Activated T-cell treated with anti-CD3 and anti-CD28 coated beads, Interleukin-2, amount 50 U/mL, for 48 hours (primary cell): ENCODE measurements around the gene CLUH.
A peak's percentile ranks its signal among the peaks of the same experiment; 100 is the strongest.

Experiments
- DNase-seq, 2 experiments: peaks; one replicate each; pipeline ENCODE4 v3.0.0-alpha.2; 2020

The CLUH gene

GRCh38 chr17:2700491-2701141 lies 10.9 kb downstream of the CLUH start:
- no peak for DNase-seq

- no peak for DNase-seq
These were observed 11.5 kb downstream of the CLUH start for GRCh38 chr17:2700030-2700490.

- peak in 1 of 2 experiments; percentile 12 for DNase-seq
These were observed 12.3 kb downstream of the CLUH start for GRCh38 chr17:2699216-2699805.

- DNase-seq, result peak; percentile 15 to 18
These were observed 13.9 kb downstream of the CLUH start for GRCh38 chr17:2697611-2698162.

GRCh38 chr17:2695961-2696760 lies 15.4 kb downstream of the CLUH start:
- peak; percentile 16 to 19 for DNase-seq

- DNase-seq, result peak; percentile 12 to 17
These were observed 16.2 kb downstream of the CLUH start for GRCh38 chr17:2695243-2695960.

GRCh38 chr17:2694381-2695242 lies 17.0 kb downstream of the CLUH start:
- peak; percentile 16 to 17 for DNase-seq

GRCh38 chr17:2693561-2694380 lies 17.8 kb downstream of the CLUH start:
- peak; percentile 19 to 21 for DNase-seq

- peak in 1 of 2 experiments; percentile 15 for DNase-seq
These were observed 18.8 kb downstream of the CLUH start for GRCh38 chr17:2692781-2693135.

GRCh38 chr17:2691965-2692780 lies 19.4 kb downstream of the CLUH start:
- no peak for DNase-seq

- no peak for DNase-seq
These were observed 20.3 kb downstream of the CLUH start for GRCh38 chr17:2691069-2691871.

- no peak for DNase-seq
These were observed 21.1 kb downstream of the CLUH start for GRCh38 chr17:2690165-2691068.

- peak in 1 of 2 experiments; percentile 34 for DNase-seq
These were observed 22.0 kb downstream of the CLUH start for GRCh38 chr17:2689411-2690164.

- DNase-seq, result peak in 1 of 2 experiments; percentile 32
These were observed 22.9 kb downstream of the CLUH start for GRCh38 chr17:2688351-2689342.

GRCh38 chr17:2687074-2687418 lies 24.5 kb downstream of the CLUH start:
- DNase-seq, result no peak

- no peak for DNase-seq
These were observed 25.9 kb downstream of the CLUH start for GRCh38 chr17:2685696-2686095.
